Endothelial cell of umbilical vein (primary cell): ENCODE results near the gene SFR1.

Source experiments
- CTCF ChIP-seq, 2 donors: IDR thresholded peaks; 1 replicate in 1 of 2; 2 replicates in 1 of 2; pipeline ENCODE4 v1.5.1; 2011; ENCODE audit warnings: low read length in 2 of 2, mild to moderate bottlenecking in 2 of 2, moderate library complexity in 2 of 2, control low read depth in 1 of 2, inconsistent platforms in 1 of 2, low read depth in 1 of 2; ENCODE audit not compliant: insufficient read depth in 1 of 2; ENCODE audit errors: extremely low read depth in 1 of 2
- POLR2A ChIP-seq: IDR thresholded peaks from 2 replicates; pipeline ENCODE4 v1.6.1; 2012; ENCODE audit warnings: low read depth, mild to moderate bottlenecking, control low read depth, low read length

DNA sequence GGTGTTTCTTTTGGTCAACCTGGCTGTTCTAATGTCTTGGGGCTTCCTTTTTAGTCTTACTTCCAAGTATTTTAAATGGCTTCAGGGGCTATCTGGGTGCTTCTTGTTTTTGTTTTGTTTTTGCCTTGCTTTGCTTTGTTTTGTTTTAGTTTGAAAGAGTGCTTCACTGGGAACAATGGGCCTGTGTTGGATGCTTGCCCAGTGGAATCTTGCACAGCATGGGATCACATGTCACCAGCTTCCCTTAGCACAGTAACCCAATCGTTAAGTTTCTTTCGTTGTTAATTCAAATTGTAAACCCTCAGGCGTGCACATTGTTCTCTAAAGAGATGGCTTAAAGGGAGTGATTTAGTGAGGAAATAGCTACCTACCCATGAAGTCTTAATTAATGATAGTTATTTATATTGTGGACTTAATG lies 45.2 kb upstream of the SFR1 start:
- TF ChIP-seq POLR2A: no peak
- TF ChIP-seq CTCF (IDR thresholded peaks at IDR 0.05; ENCODE audit: extremely low read depth in 1 of 2, insufficient read depth in 1 of 2, low read depth in 1 of 2, low read length in 2 of 2): no peak
